Mucosa of descending colon (tissue), 3 donors: ENCODE measurements around the gene MMP21. TPM values are rescaled to one million over a fixed set of nuclear protein-coding genes. Genes with fewer than 3 reads are reported as not detected.

Experiments used
- ATAC-seq: fragments of 200-7000 bp; cut with Tn5 transposase; one replicate; pipeline ENCODE4 v1.9.1; 2020; ENCODE audit warnings: mild to moderate bottlenecking, moderate library complexity
- DNase-seq, 3 donors: peaks; one replicate each; pipeline ENCODE4 v3.0.0-alpha.2; 2020
- H3K36me3 ChIP-seq: fragments of 200-600 bp; one replicate; pipeline ENCODE4 v1.8.0; 2021; ENCODE audit warnings: low read depth, mild to moderate bottlenecking
- H3K4me1 ChIP-seq: fragments of 200-600 bp; one replicate; pipeline ENCODE4 v1.8.0; 2021; ENCODE audit warnings: low read depth, mild to moderate bottlenecking
- H3K4me3 ChIP-seq: fragments of 200-600 bp; one replicate; pipeline ENCODE4 v1.8.0; 2021; ENCODE audit warnings: mild to moderate bottlenecking
- H3K9me3 ChIP-seq: fragments of 200-600 bp; one replicate; pipeline ENCODE4 v1.8.0; 2021; ENCODE audit warnings: mild to moderate bottlenecking
- CTCF ChIP-seq: fragments of 200-600 bp; IDR thresholded peaks from one replicate; pipeline ENCODE4 v1.8.0; 2022; ENCODE audit warnings: antibody characterized with exemption, mild to moderate bottlenecking
- intact Hi-C, 2 donors: fragments of 100-400 bp; cut with DNase I in 1 of 2; cut with micrococcal nuclease in 1 of 2; formaldehyde crosslinking; loops; one replicate each; pipeline versions ENCODE4 v1.11.0 to v1.11.1; 2022; cut with DNase I, micrococcal nuclease
- long read RNA-seq, 2 donors: library from polyadenylated mRNA; unstranded; transcript quantifications; one replicate each; pipeline ENCODE4 v2.0.0, GENCODE V29; 2019 to 2021
- total RNA-seq, 3 donors: library from RNA; stranded (reverse); fragmentation: NEBNext Ultra II Directional in 2 of 3; extraction: Animal tissue kit (Norgen Biotek cat#: 25700) in 2 of 3; gene quantifications; one replicate each; pipeline versions ENCODE4 v1.2.1 to v1.2.4, GENCODE V29; 2021 to 2023
- donor health status: DM: no; HTN: no; CAD: no; lungs with moderate emphysema.
- donor health status: DM: no; HTN: no; CAD: no.
- donor health status: DM: no; HTN: yes; CAD: no.

Gene MMP21
- under 1 TPM in 2 of 3 donors, not detected in 1; 0.14 to 0.28 TPM for total RNA-seq
- long read RNA-seq, donor 1, result 0 reads
- long read RNA-seq, donor 2, result 0 reads

- DNase-seq (no peak), ATAC-seq (peak; percentile 13)
- no peaks in the 10 kb centered on the region for H3K4me1 ChIP-seq
- H3K36me3 ChIP-seq, result no peaks in the 10 kb centered on the region
- intact Hi-C loops, result no loop called here
- no peak for TF ChIP-seq CTCF
- H3K9me3 ChIP-seq, result no peaks in the 10 kb centered on the region
- H3K4me3 ChIP-seq, result no peak within 1 kb of the TSS
Observed at GRCh38 chr10:125775491-125776106, at the start of gene MMP21. Gene MMP21, minus strand, starts transcription at chr10:125775821. Its CDS starts 0 bp downstream, at chr10:125775821.

- no peak for TF ChIP-seq CTCF
- DNase-seq, result no peak
- intact Hi-C loops, result no loop called here
- Histone ChIP-seq H3K9me3 (no peaks in the 10 kb centered on the region), H3K4me1 (peaks cover 16% of the 10 kb centered on the region), H3K4me3 (no peak overlapping the region), H3K36me3 (no peaks in the 10 kb centered on the region)
- no peak for ATAC-seq
Observed at GRCh38 chr10:125824736-125825135, 49.1 kb upstream of the MMP21 start.

GRCh38 chr10:125823663-125824251 lies 48.1 kb upstream of the MMP21 start:
- peaks cover 16% of the 10 kb centered on the region for H3K4me1 ChIP-seq
- DNase-seq (peak in 2 of 3 donors; percentile 19 to 31), ATAC-seq (no peak)
- H3K9me3 ChIP-seq, result no peaks in the 10 kb centered on the region
- intact Hi-C loops, result no loop called here
- no peaks in the 10 kb centered on the region for H3K36me3 ChIP-seq
- TF ChIP-seq CTCF, result no peak
- H3K4me3 ChIP-seq, result peak overlapping the region; percentile 97

- Histone ChIP-seq H3K36me3 (no peaks in the 10 kb centered on the region), H3K9me3 (no peaks in the 10 kb centered on the region), H3K4me3 (peak within 1 kb of the TSS; percentile 97), H3K4me1 (peaks cover 16% of the 10 kb centered on the region)
- ATAC-seq, result peak; percentile 96
- no peak for TF ChIP-seq CTCF
- peak; percentile 91 to 94 (median 93) for DNase-seq
- intact Hi-C loops, result no loop called here
Observed at GRCh38 chr10:125822878-125823662, 47.4 kb upstream of the MMP21 start, which contains the start of the genes BCCIP and UROS. Gene BCCIP, plus strand, starts transcription at chr10:125823546. Its CDS starts 12 bp downstream, at chr10:125823558. Gene UROS, minus strand, starts transcription at chr10:125823258. Its CDS starts 6,759 bp downstream, at chr10:125816499.

- ATAC-seq (no peak), DNase-seq (no peak)
- intact Hi-C loops, result no loop called here
- H3K4me1 ChIP-seq, result peaks cover 16% of the 10 kb centered on the region
- H3K36me3 ChIP-seq, result no peaks in the 10 kb centered on the region
- H3K4me3 ChIP-seq, result no peak overlapping the region
- H3K9me3 ChIP-seq, result no peaks in the 10 kb centered on the region
- no peak for TF ChIP-seq CTCF
Observed at GRCh38 chr10:125820701-125821100, 45.1 kb upstream of the MMP21 start.
